ENCODE results near the gene NLRP13.

DNA sequence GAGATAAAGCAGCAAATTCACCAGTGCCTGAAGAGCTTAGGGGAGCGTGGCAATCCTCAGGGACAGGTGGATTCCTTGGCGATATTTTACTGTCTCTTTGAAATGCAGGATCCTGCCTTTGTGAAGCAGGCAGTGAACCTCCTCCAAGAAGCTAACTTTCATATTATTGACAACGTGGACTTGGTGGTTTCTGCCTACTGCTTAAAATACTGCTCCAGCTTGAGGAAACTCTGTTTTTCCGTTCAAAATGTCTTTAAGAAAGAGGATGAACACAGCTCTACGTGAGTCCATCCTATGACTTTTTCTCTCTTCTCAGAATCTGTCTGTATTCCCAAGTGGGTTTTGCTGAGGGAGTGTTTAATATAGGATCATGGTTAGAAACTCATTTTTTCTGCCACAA lies 73.2 kb downstream of the NLRP13 start:
- TF ChIP-seq, protein P1, sequence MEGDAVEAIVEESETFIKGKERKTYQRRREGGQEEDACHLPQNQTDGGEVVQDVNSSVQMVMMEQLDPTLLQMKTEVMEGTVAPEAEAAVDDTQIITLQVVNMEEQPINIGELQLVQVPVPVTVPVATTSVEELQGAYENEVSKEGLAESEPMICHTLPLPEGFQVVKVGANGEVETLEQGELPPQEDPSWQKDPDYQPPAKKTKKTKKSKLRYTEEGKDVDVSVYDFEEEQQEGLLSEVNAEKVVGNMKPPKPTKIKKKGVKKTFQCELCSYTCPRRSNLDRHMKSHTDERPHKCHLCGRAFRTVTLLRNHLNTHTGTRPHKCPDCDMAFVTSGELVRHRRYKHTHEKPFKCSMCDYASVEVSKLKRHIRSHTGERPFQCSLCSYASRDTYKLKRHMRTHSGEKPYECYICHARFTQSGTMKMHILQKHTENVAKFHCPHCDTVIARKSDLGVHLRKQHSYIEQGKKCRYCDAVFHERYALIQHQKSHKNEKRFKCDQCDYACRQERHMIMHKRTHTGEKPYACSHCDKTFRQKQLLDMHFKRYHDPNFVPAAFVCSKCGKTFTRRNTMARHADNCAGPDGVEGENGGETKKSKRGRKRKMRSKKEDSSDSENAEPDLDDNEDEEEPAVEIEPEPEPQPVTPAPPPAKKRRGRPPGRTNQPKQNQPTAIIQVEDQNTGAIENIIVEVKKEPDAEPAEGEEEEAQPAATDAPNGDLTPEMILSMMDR (IDR thresholded peaks at IDR 0.05) = no peak
- no peak for TF ChIP-seq POLR2A (IDR thresholded peaks at IDR 0.05)
